WTC11 (cell line): Measurements from ENCODE around the gene FRMD4A.

Experiments used
- MXD4 ChIP-seq: fragments of 250-450 bp; sonication (Bioruptor Pico); IDR thresholded peaks from 2 replicates; pipeline ENCODE4 v1.8.0; 2021; ENCODE audit warnings: mild to moderate bottlenecking, moderate library complexity, borderline replicate concordance
- NR3C1 ChIP-seq: sonication (generic); formaldehyde crosslinking; conservative IDR thresholded peaks from 2 replicates; pipeline ENCODE4 v1.8.1; 2023; ENCODE audit warnings: low read depth, mild to moderate bottlenecking, missing genetic modification reagents
- SMAD4 ChIP-seq: sonication (generic); formaldehyde crosslinking; IDR thresholded peaks from 2 replicates; pipeline ENCODE4 v1.8.0; 2022; ENCODE audit warnings: mild to moderate bottlenecking, missing genetic modification reagents
- SP1 ChIP-seq: sonication (generic); formaldehyde crosslinking; conservative IDR thresholded peaks from 2 replicates; pipeline ENCODE4 v1.8.1; 2022; ENCODE audit warnings: missing genetic modification reagents
- TF ChIP-seq, protein P1 (sequence below): fragments of 200-600 bp; IDR thresholded peaks from 2 replicates; pipeline ENCODE4 v1.8.0; 2022; ENCODE audit warnings: antibody characterized with exemption
- TF ChIP-seq, protein P2 (sequence below): sonication (generic); formaldehyde crosslinking; IDR thresholded peaks from 2 replicates; pipeline ENCODE4 v1.8.0; 2022; ENCODE audit warnings: mild to moderate bottlenecking, missing genetic modification reagents
- TF ChIP-seq, protein P3 (sequence below): sonication (generic); formaldehyde crosslinking; IDR thresholded peaks from 2 replicates; pipeline ENCODE4 v1.8.1; 2023; ENCODE audit warnings: mild to moderate bottlenecking, missing genetic modification reagents, moderate library complexity

DNA sequence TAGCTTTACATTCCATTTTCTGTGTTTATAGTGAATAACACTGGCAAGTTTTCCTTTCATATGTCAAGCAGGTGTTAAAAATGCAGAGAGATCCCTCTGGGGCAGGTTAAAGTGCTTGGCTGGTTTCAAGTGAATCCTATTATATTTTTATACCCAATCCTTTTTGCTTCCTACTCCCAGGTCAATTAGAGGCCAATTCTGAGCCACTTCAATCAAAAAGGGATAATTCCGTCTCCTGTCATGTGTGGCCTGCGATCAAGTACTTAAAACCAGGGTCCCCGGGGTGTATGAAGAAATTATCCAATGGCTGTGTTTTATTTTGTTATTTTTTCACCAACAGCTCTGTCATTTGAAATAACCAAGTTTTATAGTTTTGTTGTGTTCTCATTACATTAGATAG is 430.8 kb downstream of the FRMD4A start:
- TF ChIP-seq, protein P1, sequence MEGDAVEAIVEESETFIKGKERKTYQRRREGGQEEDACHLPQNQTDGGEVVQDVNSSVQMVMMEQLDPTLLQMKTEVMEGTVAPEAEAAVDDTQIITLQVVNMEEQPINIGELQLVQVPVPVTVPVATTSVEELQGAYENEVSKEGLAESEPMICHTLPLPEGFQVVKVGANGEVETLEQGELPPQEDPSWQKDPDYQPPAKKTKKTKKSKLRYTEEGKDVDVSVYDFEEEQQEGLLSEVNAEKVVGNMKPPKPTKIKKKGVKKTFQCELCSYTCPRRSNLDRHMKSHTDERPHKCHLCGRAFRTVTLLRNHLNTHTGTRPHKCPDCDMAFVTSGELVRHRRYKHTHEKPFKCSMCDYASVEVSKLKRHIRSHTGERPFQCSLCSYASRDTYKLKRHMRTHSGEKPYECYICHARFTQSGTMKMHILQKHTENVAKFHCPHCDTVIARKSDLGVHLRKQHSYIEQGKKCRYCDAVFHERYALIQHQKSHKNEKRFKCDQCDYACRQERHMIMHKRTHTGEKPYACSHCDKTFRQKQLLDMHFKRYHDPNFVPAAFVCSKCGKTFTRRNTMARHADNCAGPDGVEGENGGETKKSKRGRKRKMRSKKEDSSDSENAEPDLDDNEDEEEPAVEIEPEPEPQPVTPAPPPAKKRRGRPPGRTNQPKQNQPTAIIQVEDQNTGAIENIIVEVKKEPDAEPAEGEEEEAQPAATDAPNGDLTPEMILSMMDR: no peak
- TF ChIP-seq SP1: no peak
- TF ChIP-seq, protein P2, sequence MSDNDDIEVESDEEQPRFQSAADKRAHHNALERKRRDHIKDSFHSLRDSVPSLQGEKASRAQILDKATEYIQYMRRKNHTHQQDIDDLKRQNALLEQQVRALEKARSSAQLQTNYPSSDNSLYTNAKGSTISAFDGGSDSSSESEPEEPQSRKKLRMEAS (CRISPR knock-in tag): no peak
- no peak for TF ChIP-seq SMAD4 (CRISPR knock-in tag)
- no peak for TF ChIP-seq MXD4 (CRISPR knock-in tag)
- TF ChIP-seq, protein P3, sequence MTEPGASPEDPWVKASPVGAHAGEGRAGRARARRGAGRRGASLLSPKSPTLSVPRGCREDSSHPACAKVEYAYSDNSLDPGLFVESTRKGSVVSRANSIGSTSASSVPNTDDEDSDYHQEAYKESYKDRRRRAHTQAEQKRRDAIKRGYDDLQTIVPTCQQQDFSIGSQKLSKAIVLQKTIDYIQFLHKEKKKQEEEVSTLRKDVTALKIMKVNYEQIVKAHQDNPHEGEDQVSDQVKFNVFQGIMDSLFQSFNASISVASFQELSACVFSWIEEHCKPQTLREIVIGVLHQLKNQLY (CRISPR knock-in tag): no peak
- TF ChIP-seq NR3C1 (CRISPR knock-in tag): no peak
